Measurements from ENCODE around the gene CDK5. TPM values are rescaled to one million over a fixed set of nuclear protein-coding genes. Genes with fewer than 3 reads are reported as not detected.
A peak's percentile ranks its signal among the peaks of the same experiment; 100 is the strongest.

CDK5 gene
- total and polyA plus RNA-seq, 9 of the 15 experiments (the other 6 are each of a cell fraction or from before 2014, with no cell fraction given): 3.2 to 38.0 (median 27.5) TPM

DNA sequence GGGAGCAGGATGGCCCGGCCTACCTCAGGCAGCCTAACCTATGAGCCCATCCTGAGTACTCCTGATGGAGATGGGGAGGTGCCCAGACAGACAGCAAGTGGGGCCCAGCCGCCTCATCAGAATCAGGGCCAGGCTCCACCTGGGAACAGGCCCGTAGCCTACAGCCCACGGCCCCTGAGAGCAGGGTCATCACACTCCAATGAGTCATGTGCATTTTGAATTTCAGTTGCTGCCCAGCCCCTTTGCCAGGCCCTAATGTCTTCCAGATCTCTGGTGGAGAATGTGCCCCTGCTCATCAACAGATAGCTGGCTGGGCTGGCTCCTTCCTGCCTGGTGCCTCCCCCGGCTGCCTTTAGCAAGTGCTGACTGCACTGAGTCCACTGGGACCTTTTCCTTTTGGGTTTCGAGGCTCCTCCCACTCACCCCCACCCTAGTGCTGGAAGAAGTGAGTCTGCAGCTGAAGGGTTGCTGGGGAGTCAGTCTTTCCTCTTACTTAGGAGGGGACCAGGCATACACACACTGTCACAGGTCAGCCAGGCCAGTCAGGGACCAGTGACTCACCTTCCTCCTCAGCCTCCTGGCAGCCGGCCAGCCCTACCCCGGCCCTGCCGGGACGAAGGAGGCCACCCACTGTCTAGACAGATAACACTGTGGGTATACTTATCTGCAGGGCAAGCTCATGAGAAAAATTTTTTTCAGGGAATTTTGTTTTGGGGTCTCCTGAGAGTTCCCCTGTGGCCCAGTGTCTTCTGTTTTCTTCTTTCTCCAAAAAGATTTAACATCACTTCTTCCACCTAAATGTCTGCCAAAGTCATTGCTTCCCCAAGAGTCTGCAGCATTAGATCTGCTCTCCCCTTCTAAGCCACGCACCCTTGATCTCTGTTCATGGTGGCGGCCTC lies 18.5 kb downstream of the CDK5 start (continued):
- TF ChIP-seq, protein P1, sequence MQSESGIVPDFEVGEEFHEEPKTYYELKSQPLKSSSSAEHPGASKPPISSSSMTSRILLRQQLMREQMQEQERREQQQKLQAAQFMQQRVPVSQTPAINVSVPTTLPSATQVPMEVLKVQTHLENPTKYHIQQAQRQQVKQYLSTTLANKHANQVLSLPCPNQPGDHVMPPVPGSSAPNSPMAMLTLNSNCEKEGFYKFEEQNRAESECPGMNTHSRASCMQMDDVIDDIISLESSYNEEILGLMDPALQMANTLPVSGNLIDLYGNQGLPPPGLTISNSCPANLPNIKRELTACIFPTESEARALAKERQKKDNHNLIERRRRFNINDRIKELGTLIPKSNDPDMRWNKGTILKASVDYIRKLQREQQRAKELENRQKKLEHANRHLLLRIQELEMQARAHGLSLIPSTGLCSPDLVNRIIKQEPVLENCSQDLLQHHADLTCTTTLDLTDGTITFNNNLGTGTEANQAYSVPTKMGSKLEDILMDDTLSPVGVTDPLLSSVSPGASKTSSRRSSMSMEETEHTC (IDR thresholded peaks at IDR 0.05): peak; percentile 81
- TF ChIP-seq CEBPG (CRISPR knock-in tag; IDR thresholded peaks at IDR 0.05): no peak
- no peak for TF ChIP-seq CEBPG (tag; conservative IDR thresholded peaks at IDR 0.05 in 1 of 2, IDR thresholded peaks at IDR 0.05 in 1 of 2)
- peak; percentile 64 to 69; a peak in 2 of 4 replicates for TF ChIP-seq SIN3A (IDR thresholded peaks at IDR 0.05; ENCODE audit: borderline replicate concordance in 2 of 2, control insufficient read depth in 1 of 2, low read depth in 2 of 2, low read length in 2 of 2)
- no peak for TF ChIP-seq RHOXF2B (CRISPR knock-in tag; conservative IDR thresholded peaks at IDR 0.05)
- no peak for TF ChIP-seq TAF9B (IDR thresholded peaks at IDR 0.05; ENCODE audit: partially characterized antibody)
- TF ChIP-seq HDAC3 (IDR thresholded peaks at IDR 0.05; ENCODE audit: borderline replicate concordance, partially characterized antibody): peak; percentile 99
- TF ChIP-seq, protein P2, sequence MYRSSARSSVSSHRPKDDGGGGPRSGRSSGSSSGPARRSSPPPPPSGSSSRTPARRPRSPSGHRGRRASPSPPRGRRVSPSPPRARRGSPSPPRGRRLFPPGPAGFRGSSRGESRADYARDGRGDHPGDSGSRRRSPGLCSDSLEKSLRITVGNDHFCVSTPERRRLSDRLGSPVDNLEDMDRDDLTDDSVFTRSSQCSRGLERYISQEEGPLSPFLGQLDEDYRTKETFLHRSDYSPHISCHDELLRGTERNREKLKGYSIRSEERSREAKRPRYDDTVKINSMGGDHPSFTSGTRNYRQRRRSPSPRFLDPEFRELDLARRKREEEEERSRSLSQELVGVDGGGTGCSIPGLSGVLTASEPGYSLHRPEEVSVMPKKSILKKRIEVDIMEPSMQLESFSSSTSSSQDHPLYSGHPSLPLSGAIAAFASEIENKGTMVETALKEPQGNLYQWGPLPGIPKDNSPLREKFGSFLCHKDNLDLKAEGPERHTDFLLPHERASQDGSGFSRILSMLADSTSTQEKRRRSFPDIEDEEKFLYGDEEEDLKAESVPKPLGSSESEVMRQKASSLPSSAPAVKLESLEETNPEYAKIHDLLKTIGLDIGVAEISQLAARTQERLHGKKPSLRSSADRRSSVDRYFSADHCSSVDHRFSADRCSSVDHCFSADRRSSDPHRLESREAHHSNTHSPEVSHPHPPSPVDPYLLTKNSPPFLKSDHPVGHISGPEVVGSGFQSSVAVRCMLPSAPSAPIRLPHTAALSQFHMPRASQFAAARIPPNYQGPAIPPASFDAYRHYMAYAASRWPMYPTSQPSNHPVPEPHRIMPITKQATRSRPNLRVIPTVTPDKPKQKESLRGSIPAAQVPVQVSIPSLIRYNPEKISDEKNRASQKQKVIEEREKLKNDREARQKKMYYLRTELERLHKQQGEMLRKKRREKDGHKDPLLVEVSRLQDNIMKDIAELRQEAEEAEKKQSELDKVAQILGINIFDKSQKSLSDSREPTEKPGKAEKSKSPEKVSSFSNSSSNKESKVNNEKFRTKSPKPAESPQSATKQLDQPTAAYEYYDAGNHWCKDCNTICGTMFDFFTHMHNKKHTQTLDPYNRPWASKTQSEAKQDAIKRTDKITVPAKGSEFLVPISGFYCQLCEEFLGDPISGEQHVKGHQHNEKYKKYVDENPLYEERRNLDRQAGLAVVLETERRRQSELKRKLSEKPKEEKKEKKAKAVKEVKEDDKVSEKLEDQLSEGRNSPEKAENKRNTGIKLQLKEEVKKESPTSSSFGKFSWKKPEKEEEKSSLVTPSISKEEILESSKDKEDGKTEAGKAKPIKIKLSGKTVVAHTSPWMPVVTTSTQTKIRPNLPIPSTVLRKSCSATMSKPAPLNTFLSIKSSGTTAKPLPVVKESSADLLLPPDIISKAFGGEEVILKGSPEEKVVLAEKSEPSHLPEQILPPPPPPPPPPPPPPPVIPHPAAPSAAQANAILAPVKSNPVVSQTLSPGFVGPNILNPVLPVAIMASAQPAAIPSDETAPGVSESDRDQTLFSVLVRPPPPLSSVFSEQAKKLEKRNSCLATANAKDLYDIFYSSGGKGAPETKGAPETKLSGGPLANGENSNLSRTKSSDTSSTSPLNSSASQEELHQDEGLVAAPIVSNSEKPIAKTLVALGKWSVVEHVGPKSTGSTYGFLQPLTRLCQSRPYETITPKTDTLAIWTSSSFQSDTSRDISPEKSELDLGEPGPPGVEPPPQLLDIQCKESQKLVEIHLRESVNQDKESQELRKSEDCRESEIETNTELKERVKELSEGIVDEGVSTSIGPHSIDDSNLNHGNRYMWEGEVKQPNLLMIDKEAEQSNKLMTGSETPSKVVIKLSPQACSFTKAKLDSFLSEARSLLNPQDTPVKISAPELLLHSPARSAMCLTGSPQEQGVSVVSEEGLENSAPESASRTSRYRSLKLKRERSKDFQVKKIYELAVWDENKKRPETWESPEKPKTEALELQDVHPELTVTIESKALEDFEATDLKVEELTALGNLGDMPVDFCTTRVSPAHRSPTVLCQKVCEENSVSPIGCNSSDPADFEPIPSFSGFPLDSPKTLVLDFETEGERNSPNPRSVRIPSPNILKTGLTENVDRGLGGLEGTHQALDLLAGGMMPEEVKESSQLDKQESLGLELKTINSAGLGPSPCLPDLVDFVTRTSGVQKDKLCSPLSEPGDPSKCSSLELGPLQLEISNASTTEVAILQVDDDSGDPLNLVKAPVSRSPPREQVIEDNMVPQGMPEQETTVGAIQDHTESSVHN (IDR thresholded peaks at IDR 0.05; ENCODE audit: borderline replicate concordance in 1 of 2, low read depth in 1 of 2): peak in 1 of 2 experiments; percentile 79; a peak in 2 of 4 replicates
- TF ChIP-seq SMARCA4 (IDR thresholded peaks at IDR 0.05): peak; percentile 100
- peak; percentile 78 to 89; a peak in 3 of 4 replicates for TF ChIP-seq KDM1A (IDR thresholded peaks at IDR 0.05)
- TF ChIP-seq TCF7 (IDR thresholded peaks at IDR 0.05; ENCODE audit: borderline replicate concordance): peak; percentile 78; the same call in 1 of the 2 replicates
- TF ChIP-seq, protein P3, sequence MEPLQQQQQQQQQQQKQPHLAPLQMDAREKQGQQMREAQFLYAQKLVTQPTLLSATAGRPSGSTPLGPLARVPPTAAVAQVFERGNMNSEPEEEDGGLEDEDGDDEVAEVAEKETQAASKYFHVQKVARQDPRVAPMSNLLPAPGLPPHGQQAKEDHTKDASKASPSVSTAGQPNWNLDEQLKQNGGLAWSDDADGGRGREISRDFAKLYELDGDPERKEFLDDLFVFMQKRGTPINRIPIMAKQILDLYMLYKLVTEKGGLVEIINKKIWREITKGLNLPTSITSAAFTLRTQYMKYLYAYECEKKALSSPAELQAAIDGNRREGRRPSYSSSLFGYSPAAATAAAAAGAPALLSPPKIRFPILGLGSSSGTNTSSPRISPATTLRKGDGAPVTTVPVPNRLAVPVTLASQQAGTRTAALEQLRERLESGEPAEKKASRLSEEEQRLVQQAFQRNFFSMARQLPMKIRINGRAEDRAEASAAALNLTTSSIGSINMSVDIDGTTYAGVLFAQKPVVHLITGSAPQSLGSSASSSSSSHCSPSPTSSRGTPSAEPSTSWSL (CRISPR knock-in tag; IDR thresholded peaks at IDR 0.05; ENCODE audit: borderline replicate concordance): no peak
- TF ChIP-seq GATA2 (CRISPR knock-in tag; IDR thresholded peaks at IDR 0.05): 0 out of 2 replicates have a peak, but pooled peaks have one; percentile 17
- TF ChIP-seq ZBTB17 (CRISPR knock-in tag; IDR thresholded peaks at IDR 0.05): peak; percentile 76; the same call in 1 of the 2 replicates
- peak; percentile 64 for TF ChIP-seq ZFP1 (CRISPR knock-in tag; IDR thresholded peaks at IDR 0.05)
- no peak for TF ChIP-seq PRMT5 (CRISPR knock-in tag; IDR thresholded peaks at IDR 0.05)

Measured in K562 (cell line).